HFFc6 (cell line): ENCODE data around the gene GDF3. TPM values are rescaled to one million over a fixed set of nuclear protein-coding genes. Genes with fewer than 3 reads are reported as not detected.
"Not testable (repeated sequence)": the region's sequence is repeated elsewhere in the genome, so short reads cannot be mapped to it uniquely, and the experiment has no call there.

Experiments used
- DNase-seq: peaks from one replicate; pipeline ENCODE4 v3.0.0-alpha.2; 2018
- H3K27ac Mint-ChIP-seq: 2 replicates; pipeline ENCODE4 v1.8.0; 2020; ENCODE audit warnings: mild to moderate bottlenecking, mixed read lengths
- H3K27me3 Mint-ChIP-seq: 2 replicates; pipeline ENCODE4 v1.8.0; 2021; ENCODE audit warnings: mild to moderate bottlenecking, moderate library complexity, mixed read lengths; ENCODE audit not compliant: insufficient read depth
- H3K36me3 Mint-ChIP-seq: 2 replicates; pipeline ENCODE4 v1.8.0; 2021; ENCODE audit warnings: low read depth, mixed read lengths
- H3K4me1 Mint-ChIP-seq: 2 replicates; pipeline ENCODE4 v1.8.0; 2020; ENCODE audit warnings: low read depth, mixed read lengths
- H3K4me3 Mint-ChIP-seq: 2 replicates; pipeline ENCODE4 v1.8.0; 2020; ENCODE audit warnings: mild to moderate bottlenecking, moderate library complexity, mixed read lengths
- H3K9me3 Mint-ChIP-seq: 2 replicates; pipeline ENCODE4 v1.8.0; 2020; ENCODE audit warnings: mild to moderate bottlenecking, mixed read lengths
- CTCF ChIP-seq: fragments of 200-600 bp; sonication (generic); IDR thresholded peaks from 2 replicates; pipeline ENCODE4 v1.5.0; 2021; ENCODE audit warnings: antibody characterized with exemption, mild to moderate bottlenecking
- total RNA-seq, 6 experiments: library from RNA; stranded (reverse); fragmentation: NEBNext Ultra II Directional; extraction: Animal tissue kit (Norgen Biotek cat#: 25700); gene quantifications; 2 replicates in 1 of 6; 3 replicates in 5 of 6; pipeline ENCODE4 v1.2.3, GENCODE V29; 2021

The GDF3 gene
- total RNA-seq, 6 experiments from 2014 or later, result not detected

GRCh38 chr12:7679251-7680045 is 16.1 kb downstream of the GDF3 start:
- Mint-ChIP-seq H3K27me3 (peaks cover 8% of the 10 kb centered on the region), H3K9me3 (no peaks in the 10 kb centered on the region), H3K4me1 (no peaks in the 10 kb centered on the region), H3K4me3 (no peak overlapping the region), H3K36me3 (no peaks in the 10 kb centered on the region), H3K27ac (no peak overlapping the region)
- no peak for TF ChIP-seq CTCF
- no peak for DNase-seq

GRCh38 chr12:7678744-7679143 is 16.8 kb downstream of the GDF3 start:
- no peaks in the 10 kb centered on the region for H3K4me1 Mint-ChIP-seq
- no peak overlapping the region for H3K4me3 Mint-ChIP-seq
- TF ChIP-seq CTCF, result no peak
- no peaks in the 10 kb centered on the region for H3K36me3 Mint-ChIP-seq
- H3K27me3 Mint-ChIP-seq, result peaks cover 8% of the 10 kb centered on the region
- H3K27ac Mint-ChIP-seq, result no peak overlapping the region
- no peak for DNase-seq
- no peaks in the 10 kb centered on the region for H3K9me3 Mint-ChIP-seq

- not testable (repeated sequence) for H3K4me1 Mint-ChIP-seq, H3K9me3 Mint-ChIP-seq, H3K4me3 Mint-ChIP-seq, H3K27me3 Mint-ChIP-seq, H3K27ac Mint-ChIP-seq, H3K36me3 Mint-ChIP-seq
- peak; percentile 66 for TF ChIP-seq CTCF
- DNase-seq, result peak; percentile 23
Observed at GRCh38 chr12:7677432-7677888, 18.1 kb downstream of the GDF3 start.

GRCh38 chr12:7675455-7675854 is 20.1 kb downstream of the GDF3 start:
- not testable (repeated sequence) for DNase-seq, H3K27me3 Mint-ChIP-seq, H3K4me3 Mint-ChIP-seq, H3K27ac Mint-ChIP-seq, H3K36me3 Mint-ChIP-seq, H3K4me1 Mint-ChIP-seq, H3K9me3 Mint-ChIP-seq

- TF ChIP-seq CTCF, result no peak
- peaks cover 4% of the 10 kb centered on the region for H3K27me3 Mint-ChIP-seq
- H3K36me3 Mint-ChIP-seq, result no peaks in the 10 kb centered on the region
- H3K9me3 Mint-ChIP-seq, result no peaks in the 10 kb centered on the region
- no peak overlapping the region for H3K27ac Mint-ChIP-seq
- no peaks in the 10 kb centered on the region for H3K4me1 Mint-ChIP-seq
- no peak overlapping the region for H3K4me3 Mint-ChIP-seq
- DNase-seq, result no peak
Observed at GRCh38 chr12:7668171-7668570, 27.4 kb downstream of the GDF3 start.

GRCh38 chr12:7667125-7667524 is 28.4 kb downstream of the GDF3 start:
- no peaks in the 10 kb centered on the region for H3K4me1 Mint-ChIP-seq
- peaks cover 4% of the 10 kb centered on the region for H3K27me3 Mint-ChIP-seq
- TF ChIP-seq CTCF, result peak; percentile 66
- H3K9me3 Mint-ChIP-seq, result no peaks in the 10 kb centered on the region
- no peaks in the 10 kb centered on the region for H3K36me3 Mint-ChIP-seq
- H3K4me3 Mint-ChIP-seq, result no peak overlapping the region
- DNase-seq, result peak; percentile 16
- no peak overlapping the region for H3K27ac Mint-ChIP-seq
